Astrocyte of the hippocampus (primary cell): ENCODE results near the gene SPANXN4.

Experiments
- DNase-seq: peaks from one replicate; pipeline ENCODE4 v3.0.0; 2011; ENCODE audit warnings: low read depth, low spot score

SPANXN4 gene, protein sequence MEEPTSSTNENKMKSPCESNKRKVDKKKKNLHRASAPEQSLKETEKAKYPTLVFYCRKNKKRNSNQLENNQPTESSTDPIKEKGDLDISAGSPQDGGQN

DNA sequence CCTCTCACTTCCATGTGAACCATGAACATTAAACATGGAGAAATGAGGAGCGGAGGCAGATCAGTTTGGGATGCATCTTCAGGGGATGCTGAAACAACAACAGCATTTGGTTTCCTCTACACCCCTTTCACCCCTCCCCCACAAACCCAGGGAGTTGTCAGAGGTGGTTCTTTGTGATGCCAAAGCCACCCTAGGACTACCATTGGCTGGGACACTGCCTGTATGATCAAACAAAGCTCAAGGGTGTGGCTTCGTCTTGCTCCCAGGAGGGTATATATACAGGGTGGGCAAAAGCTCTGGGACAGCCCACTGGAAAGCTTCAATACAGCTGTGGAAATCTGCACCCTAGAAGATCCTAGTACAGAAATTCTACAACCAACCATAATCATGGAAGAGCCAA is at the start of gene SPANXN4:
Gene SPANXN4 (plus strand): TSS at position 301 of the 400 bp plus-strand sequence. CDS start 87 bp downstream, at position 388.
- no peak for DNase-seq

DNA sequence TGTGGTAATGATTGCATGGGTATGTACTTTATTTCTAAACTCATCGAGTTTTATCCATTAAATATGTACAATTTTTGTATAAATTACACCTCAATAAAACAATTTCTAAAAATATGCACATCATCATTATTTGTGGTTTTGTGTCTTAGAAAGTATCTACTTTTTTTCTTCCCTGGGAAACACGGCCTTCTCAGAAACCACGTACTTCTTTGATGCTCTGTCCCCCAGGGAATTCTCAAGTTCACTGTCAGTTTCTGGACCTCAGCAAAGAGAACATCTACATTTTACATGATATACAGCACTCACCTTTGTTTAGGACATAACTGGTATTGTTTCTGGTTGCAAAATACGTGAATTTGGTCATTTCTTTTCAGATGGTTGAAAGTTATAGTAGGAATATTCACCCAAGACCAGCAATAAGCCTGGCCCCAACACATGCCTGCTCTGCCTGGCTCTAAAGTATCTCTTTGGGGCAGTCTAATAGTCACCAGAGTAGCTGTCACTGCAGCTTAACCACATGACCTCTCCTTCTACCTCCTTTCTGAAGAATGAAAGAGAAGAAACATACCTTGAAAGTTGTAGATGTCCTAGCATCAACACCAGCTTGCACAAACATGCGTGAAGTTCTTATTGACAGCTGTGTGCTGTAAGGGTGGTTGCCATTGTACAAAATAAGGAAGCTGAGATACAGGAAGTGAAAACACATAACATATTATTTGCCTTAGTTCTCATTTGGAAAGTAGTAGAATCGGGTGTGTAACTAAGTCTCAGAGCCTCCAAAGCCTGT is 48.4 kb upstream of the SPANXN4 start:
- no peak for DNase-seq

GRCh38 chrX:142978130-142978684 is 47.5 kb upstream of the SPANXN4 start:
- no peak for DNase-seq

GRCh38 chrX:142982679-142983078 is 43.0 kb upstream of the SPANXN4 start:
- no peak for DNase-seq

- no peak for DNase-seq
These were observed 30.7 kb upstream of the SPANXN4 start for GRCh38 chrX:142994988-142995387.

GRCh38 chrX:142998447-142999198 is 27.1 kb upstream of the SPANXN4 start:
- DNase-seq: no peak

DNA sequence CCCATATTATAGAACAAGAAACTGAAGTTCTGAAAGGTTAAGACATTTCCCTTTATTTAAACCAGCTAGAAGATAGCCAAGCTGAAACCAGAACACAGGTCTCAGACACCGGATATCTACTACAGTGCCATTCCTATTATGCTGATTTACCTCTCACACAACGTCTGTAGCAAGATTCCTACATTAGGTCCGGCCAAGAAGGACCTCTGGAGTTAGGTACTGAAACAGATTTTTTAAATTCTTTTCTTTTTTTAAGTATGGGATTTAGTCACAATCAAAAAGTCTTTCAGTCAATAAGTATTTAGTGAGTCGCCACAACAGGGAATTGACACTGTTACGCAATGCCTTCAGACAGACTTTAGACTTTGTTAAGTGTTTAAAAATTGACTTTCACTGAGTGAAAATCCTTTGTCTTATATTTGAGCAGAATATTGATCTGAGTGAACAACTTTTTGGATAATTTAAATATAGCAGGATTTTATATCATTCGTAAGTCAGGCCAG is 26.5 kb upstream of the SPANXN4 start:
- no peak for DNase-seq

DNA sequence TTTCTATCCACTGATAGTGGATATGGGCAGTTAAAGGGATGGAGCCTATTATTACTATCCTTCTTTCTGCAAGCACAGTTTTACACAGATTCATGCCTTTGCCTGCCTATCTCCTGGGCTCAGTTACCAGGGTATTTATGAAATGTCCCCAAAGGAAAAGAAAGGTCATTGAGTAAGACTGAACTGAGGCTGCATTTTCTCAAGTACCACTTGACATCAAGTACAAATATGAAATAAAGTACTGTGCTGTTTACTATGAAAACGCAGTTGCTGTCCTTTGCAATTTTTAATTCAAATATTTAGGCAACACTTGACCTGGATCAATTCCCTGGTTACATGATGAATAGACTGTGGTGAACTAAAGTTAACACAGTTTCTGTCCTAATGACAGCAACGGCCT is 23.5 kb upstream of the SPANXN4 start:
- no peak for DNase-seq

GRCh38 chrX:143017272-143017671 is 8.5 kb upstream of the SPANXN4 start:
- no peak for DNase-seq

- DNase-seq: no peak
These were observed 1.5 kb downstream of the SPANXN4 start for GRCh38 chrX:143027275-143027674.

- DNase-seq: no peak
These were observed 21.8 kb downstream of the SPANXN4 start for GRCh38 chrX:143047511-143047910.

- DNase-seq: peak; percentile 3
These were observed 32.4 kb downstream of the SPANXN4 start for GRCh38 chrX:143058120-143058519.

GRCh38 chrX:143081231-143081630 is 55.5 kb downstream of the SPANXN4 start:
- no peak for DNase-seq

DNA sequence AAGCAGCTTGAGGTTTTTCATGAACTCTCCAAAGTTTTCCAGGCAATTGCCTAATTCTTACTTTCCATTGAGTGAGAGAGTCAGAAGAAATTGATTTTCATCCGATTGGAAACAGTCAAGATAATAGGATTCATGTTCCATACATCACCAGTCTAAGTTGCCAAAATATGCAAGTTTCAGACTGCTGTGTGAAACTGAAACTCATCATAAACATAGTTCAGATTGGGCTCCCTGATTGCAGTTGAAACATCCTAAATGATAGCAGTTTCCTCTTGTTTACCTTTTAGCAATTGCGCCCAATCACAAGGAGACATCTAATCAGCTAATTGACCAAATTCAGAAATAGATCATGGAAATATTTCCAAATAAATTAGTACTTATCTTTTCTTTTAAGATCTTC is 56.8 kb downstream of the SPANXN4 start:
- DNase-seq: no peak
